Fibroblast of pulmonary artery (primary cell): ENCODE measurements around the gene HSD17B1.

Experiments used
- DNase-seq: peaks from one replicate; pipeline ENCODE4 v3.0.0-alpha.2; 2010; ENCODE audit warnings: low read depth
- H3K4me3 ChIP-seq: replicated peaks from 2 replicates; pipeline ENCODE4 v1.5.1; 2011; ENCODE audit warnings: low read depth, mild to moderate bottlenecking, control low read depth, low read length, moderate library complexity
- TF ChIP-seq, protein P1 (sequence below): IDR thresholded peaks from 2 replicates; pipeline ENCODE4 v1.5.1; 2011; ENCODE audit warnings: mild to moderate bottlenecking, control low read depth, low read length, inconsistent platforms; ENCODE audit errors: missing control alignments

The HSD17B1 gene

DNA sequence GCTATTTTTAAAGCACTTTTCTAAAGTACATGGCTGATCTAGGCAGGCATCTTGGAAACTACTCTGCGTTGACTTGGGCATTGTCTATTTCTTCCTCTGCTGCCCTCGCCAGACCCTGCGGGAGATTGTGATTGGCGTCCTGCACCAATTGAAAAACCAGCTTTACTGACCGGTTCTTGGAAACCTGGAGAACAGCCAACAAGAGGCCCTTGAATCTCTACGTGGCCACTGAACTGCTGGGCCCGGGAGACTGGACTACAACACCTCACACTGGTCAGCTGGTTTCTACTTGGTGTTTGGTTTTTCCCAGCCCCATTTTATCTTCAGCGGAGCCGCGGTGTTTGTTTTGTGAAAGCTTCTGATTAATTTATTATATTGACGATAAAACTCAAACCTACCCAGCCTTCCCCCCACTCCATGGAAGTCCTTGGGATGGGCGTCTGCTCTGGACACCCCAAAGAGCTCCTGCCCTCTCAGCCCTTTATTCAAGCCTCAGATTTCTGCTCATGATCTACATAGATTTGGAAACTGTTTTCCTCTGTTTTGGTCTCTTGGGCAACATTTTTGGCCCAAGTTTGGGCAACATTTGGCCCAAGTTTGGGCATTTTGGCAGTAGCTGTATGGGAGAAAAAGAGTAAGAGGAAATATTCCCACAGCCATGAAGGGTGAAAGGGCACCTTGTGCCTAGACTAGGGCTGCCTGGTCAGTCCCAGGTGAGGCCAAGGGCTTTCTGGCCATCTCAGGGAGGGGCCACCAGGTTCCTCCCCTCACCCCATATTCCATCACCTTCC, 18.9 kb downstream of the HSD17B1 start:
- no peak for DNase-seq
- no peak overlapping the region for H3K4me3 ChIP-seq
- TF ChIP-seq, protein P1, sequence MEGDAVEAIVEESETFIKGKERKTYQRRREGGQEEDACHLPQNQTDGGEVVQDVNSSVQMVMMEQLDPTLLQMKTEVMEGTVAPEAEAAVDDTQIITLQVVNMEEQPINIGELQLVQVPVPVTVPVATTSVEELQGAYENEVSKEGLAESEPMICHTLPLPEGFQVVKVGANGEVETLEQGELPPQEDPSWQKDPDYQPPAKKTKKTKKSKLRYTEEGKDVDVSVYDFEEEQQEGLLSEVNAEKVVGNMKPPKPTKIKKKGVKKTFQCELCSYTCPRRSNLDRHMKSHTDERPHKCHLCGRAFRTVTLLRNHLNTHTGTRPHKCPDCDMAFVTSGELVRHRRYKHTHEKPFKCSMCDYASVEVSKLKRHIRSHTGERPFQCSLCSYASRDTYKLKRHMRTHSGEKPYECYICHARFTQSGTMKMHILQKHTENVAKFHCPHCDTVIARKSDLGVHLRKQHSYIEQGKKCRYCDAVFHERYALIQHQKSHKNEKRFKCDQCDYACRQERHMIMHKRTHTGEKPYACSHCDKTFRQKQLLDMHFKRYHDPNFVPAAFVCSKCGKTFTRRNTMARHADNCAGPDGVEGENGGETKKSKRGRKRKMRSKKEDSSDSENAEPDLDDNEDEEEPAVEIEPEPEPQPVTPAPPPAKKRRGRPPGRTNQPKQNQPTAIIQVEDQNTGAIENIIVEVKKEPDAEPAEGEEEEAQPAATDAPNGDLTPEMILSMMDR: no peak

DNA sequence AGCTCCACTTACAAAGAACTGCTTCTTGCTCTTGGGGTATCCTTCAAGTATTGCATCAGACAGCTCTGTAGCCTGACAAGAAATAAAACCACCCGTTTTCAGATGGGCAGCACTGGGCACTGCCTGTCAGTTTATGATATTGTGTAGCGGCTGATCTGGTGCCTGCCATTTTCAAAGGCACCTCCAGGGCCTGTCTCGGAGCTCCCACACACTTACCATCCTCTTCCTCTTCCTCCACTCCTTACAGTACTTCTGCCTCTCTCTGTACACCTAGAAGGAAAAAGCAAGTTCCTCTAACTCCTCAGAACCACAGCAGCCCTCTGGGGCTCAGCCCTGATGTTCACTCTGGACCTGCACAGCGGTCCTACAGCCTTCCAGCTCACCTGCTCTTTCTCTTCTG, 20.4 kb downstream of the HSD17B1 start:
- H3K4me3 ChIP-seq: no peak overlapping the region
- TF ChIP-seq, protein P1: no peak

DNA sequence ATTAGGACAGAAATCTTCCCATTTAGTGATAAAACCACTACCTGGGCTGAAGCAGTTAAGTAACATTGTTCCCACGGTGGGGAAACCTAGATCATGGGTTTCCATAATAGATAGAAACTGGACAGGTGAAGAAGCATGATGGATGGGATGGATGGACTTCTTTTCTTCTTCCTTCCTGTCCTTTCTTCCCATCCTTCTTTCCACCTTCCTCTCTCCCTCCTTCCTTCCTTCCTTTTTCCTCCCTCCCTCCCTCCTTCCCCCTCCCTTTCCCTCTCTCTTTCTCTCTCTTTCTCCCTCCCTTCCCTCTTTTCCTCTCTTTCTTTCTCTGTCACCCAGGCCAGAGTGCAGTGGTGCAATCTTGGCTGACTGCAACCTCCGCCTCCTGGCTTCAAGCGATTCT, 21.7 kb downstream of the HSD17B1 start:
- TF ChIP-seq, protein P1: no peak
- DNase-seq: no peak
- H3K4me3 ChIP-seq: no peak overlapping the region

More for the DNA sequence above, 20.4 kb downstream of the HSD17B1 start:
- DNase-seq: no peak

DNA sequence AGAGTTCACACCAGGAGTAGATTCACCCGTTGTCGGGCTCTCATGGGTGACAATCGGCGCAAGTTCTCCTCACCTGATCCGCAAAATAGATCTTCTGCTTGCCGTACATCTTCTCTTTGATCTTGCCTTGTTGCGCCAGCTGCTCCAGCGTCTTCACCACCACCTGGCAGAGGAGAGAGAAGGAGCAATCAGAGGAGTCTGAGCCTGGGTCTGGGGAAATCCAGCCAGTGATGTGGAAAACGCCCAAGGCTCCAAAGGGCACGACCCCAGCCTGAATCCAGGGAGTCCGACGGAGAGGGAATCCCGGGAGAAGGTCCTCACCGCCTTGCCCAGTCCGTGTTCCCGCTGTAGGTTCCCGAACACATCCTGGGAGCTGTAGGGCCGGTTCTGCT, 24.4 kb downstream of the HSD17B1 start:
- DNase-seq: no peak
- peak overlapping the region; percentile 68 for H3K4me3 ChIP-seq
- TF ChIP-seq, protein P1: no peak

DNA sequence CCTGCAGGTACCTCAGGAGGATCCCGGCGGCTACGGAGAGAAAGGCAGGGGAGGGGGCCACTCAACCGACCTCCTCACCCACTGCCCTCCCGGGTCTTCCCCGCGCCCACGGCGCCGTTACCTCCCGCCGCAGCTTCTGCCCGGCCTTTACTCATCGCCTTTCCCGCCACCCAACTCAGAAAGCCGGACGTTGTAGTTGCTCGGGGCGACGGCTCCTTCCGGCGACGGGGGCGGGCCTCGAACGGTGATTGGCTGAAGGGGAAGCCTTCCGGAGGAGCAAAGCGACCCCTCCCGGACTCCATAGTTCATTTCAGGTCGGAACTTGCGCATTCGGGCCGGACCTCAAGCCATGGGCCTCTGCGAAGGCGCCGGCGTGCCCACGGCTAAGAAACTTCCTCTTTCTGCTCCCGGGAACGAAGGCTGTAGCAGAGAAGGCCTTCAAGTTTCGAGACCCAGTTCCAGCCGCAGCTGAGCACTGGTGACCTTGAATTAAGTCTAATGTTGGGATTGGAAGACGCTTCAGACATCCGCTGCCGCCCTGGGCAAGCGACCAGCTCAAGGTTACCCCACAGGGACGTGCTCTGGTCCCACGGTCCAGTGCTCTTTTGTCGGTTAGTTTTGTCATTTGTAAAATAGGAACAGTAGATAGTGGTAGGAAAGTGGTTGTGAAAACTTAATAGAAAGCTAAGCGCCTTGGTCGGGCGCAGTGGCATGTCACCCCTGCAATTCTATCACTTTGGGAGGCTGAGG, 25.0 kb downstream of the HSD17B1 start, which contains the start of gene PSMC3IP:
TSS of gene PSMC3IP (minus strand) at position 198 of the 750 bp plus-strand sequence. CDS start at position 155, 43 bp downstream.
- TF ChIP-seq, protein P1: peak; percentile 35
- peak within 1 kb of the TSS; percentile 68 for H3K4me3 ChIP-seq
- DNase-seq: peak; percentile 95

DNA sequence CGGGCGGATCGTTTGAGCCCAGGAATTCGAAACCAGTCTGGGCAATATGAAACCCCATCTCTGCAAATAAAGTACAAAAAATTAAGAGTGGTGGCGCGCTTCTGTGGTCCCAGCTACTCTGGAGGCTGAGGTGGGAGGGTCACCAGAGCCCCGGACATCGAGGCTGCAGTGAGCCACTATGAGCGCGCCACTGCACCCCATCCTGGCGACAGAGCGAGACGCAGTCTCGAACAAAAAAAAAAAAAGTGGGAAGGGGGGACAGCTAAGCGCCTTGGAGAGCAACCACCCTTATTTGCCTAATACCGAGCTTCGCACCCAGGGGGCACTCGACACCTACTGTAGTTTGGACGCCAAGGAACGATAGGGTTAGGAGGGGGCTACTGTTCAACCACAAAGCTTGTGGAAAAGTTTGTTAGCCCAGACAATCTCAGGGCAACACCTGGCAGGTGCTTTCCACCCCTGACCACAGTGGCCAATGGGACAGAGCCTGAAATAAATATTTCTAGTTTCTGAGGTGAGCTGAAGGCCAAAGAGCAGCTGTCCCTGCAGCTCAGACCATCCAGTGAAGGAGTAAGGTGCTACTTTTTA, 25.7 kb downstream of the HSD17B1 start:
- H3K4me3 ChIP-seq: peak overlapping the region; percentile 68
- peak; percentile 78 for DNase-seq
- TF ChIP-seq, protein P1: peak; percentile 77
